Mesenchymal stem cell (in vitro differentiated cells and primary cell): ENCODE data around the gene EXOC6.

Source experiments
- DNase-seq: peaks from one replicate; pipeline ENCODE4 v3.0.0-alpha.2; 2013
- H2AFZ ChIP-seq: one replicate; pipeline ENCODE4 v1.6.1; 2013; ENCODE audit warnings: low read depth, mild to moderate bottlenecking, control low read depth, inconsistent platforms, low read length, moderate library complexity
- H2AK5ac ChIP-seq: 2 replicates; pipeline ENCODE4 v1.6.1; 2013; ENCODE audit warnings: low read length, moderate library complexity, mild to moderate bottlenecking, inconsistent platforms; ENCODE audit not compliant: severe bottlenecking
- H2BK120ac ChIP-seq: one replicate; pipeline ENCODE4 v1.6.1; 2013; ENCODE audit warnings: low read depth, mild to moderate bottlenecking, inconsistent platforms, low read length, moderate library complexity
- H2BK12ac ChIP-seq, 2 experiments: one replicate each; pipeline ENCODE4 v1.6.1; 2013; ENCODE audit warnings: inconsistent platforms in 2 of 2, low read length in 2 of 2, mild to moderate bottlenecking in 2 of 2, moderate library complexity in 2 of 2, control low read depth in 1 of 2
- H2BK15ac ChIP-seq: one replicate; pipeline ENCODE4 v1.6.1; 2013; ENCODE audit warnings: mild to moderate bottlenecking, low read depth, inconsistent platforms; ENCODE audit not compliant: poor library complexity, severe bottlenecking
- H2BK5ac ChIP-seq: 2 replicates; pipeline ENCODE4 v1.6.1; 2013; ENCODE audit warnings: low read depth, mild to moderate bottlenecking, low read length, control low read depth, inconsistent platforms; ENCODE audit not compliant: poor library complexity, severe bottlenecking
- H3K14ac ChIP-seq, 2 experiments: one replicate each; pipeline ENCODE4 v1.6.1; 2013; ENCODE audit warnings: inconsistent platforms in 2 of 2, low read length in 2 of 2, control low read depth in 1 of 2, mild to moderate bottlenecking in 1 of 2, moderate library complexity in 1 of 2
- H3K18ac ChIP-seq, 2 experiments: one replicate each; pipeline ENCODE4 v1.6.1; 2013; ENCODE audit warnings: inconsistent platforms in 2 of 2, low read length in 2 of 2, control low read depth in 1 of 2, low read depth in 1 of 2, mild to moderate bottlenecking in 1 of 2
- H3K23ac ChIP-seq, 2 experiments: one replicate each; pipeline ENCODE4 v1.6.1; 2013; ENCODE audit warnings: inconsistent platforms in 2 of 2, low read length in 2 of 2, mild to moderate bottlenecking in 2 of 2, moderate library complexity in 2 of 2, control low read depth in 1 of 2
- H3K27ac ChIP-seq: 2 replicates; pipeline ENCODE4 v1.5.1; 2013; ENCODE audit warnings: mild to moderate bottlenecking, moderate library complexity, low read length, control low read depth, inconsistent platforms; ENCODE audit not compliant: poor library complexity, severe bottlenecking
- H3K27me3 ChIP-seq, 2 experiments: 2 replicates each; pipeline versions ENCODE4 v1.6.1 to v1.7.0; 2013; ENCODE audit warnings: low read length in 2 of 2, mild to moderate bottlenecking in 2 of 2, moderate library complexity in 2 of 2, control low read depth in 1 of 2, inconsistent platforms in 1 of 2; ENCODE audit not compliant: control insufficient read depth in 1 of 2, insufficient read depth in 1 of 2
- H3K36me3 ChIP-seq, 2 experiments: 2 replicates each; pipeline versions ENCODE4 v1.6.1 to v1.7.0; 2013; ENCODE audit warnings: low read length in 2 of 2, control low read depth in 1 of 2, inconsistent platforms in 1 of 2, low read depth in 1 of 2, mild to moderate bottlenecking in 1 of 2; ENCODE audit not compliant: insufficient read depth in 2 of 2, control insufficient read depth in 1 of 2
- H3K4ac ChIP-seq, 2 experiments: one replicate each; pipeline ENCODE4 v1.6.1; 2013; ENCODE audit warnings: inconsistent platforms in 2 of 2, low read length in 2 of 2, mild to moderate bottlenecking in 2 of 2, moderate library complexity in 2 of 2, control low read depth in 1 of 2, low read depth in 1 of 2
- H3K4me1 ChIP-seq: 2 replicates; pipeline ENCODE4 v1.6.1; 2013; ENCODE audit warnings: low read depth, low read length, control low read depth; ENCODE audit not compliant: control insufficient read depth, insufficient read depth
- H3K4me2 ChIP-seq: 2 replicates; pipeline ENCODE4 v1.6.1; 2013; ENCODE audit warnings: low read length, mild to moderate bottlenecking, inconsistent platforms; ENCODE audit not compliant: poor library complexity, severe bottlenecking
- H3K4me3 ChIP-seq, 2 experiments: 2 replicates each; pipeline versions ENCODE4 v1.5.1 to v1.7.0; 2013; ENCODE audit warnings: low read length in 2 of 2, mild to moderate bottlenecking in 2 of 2, control low read depth in 1 of 2, low read depth in 1 of 2; ENCODE audit not compliant: insufficient read depth in 1 of 2
- H3K79me1 ChIP-seq: replicated peaks from 2 replicates; pipeline ENCODE4 v1.6.1; 2013; ENCODE audit warnings: mild to moderate bottlenecking, control low read depth, low read length, inconsistent platforms; ENCODE audit not compliant: poor library complexity, severe bottlenecking
- H3K9ac ChIP-seq: 2 replicates; pipeline ENCODE4 v1.7.0; 2013; ENCODE audit warnings: mild to moderate bottlenecking, low read length, moderate library complexity
- H3K9me3 ChIP-seq: 2 replicates; pipeline ENCODE4 v1.7.0; 2013; ENCODE audit warnings: mild to moderate bottlenecking, low read length; ENCODE audit not compliant: control insufficient read depth
- H4K8ac ChIP-seq: one replicate; pipeline ENCODE4 v1.6.1; 2013; ENCODE audit warnings: inconsistent platforms, mild to moderate bottlenecking, low read length, moderate library complexity
- H4K91ac ChIP-seq: one replicate; pipeline ENCODE4 v1.6.1; 2013; ENCODE audit warnings: mild to moderate bottlenecking, low read length, inconsistent platforms
- WGBS: methylation state at CpG from one replicate; pipeline ENCODE4 v1.1.7; 2013; ENCODE audit warnings: mixed read lengths; 5-methylcytosine and 5-hydroxymethylcytosine counted together

Gene EXOC6

GRCh38 chr10:92847202-92847864 lies 987 bp upstream of the EXOC6 start:
- WGBS = 75% methylated on average over 3 of the region's 4 CpGs
- no peak overlapping the region for H2BK12ac ChIP-seq
- H3K36me3 ChIP-seq = no peaks in the 10 kb centered on the region
- H2AK5ac ChIP-seq = no peak overlapping the region
- DNase-seq = no peak
- peaks cover 5% of the 10 kb centered on the region for H3K79me1 ChIP-seq
- H3K27me3 ChIP-seq = peaks cover 0 to 17% of the 10 kb centered on the region in 2 experiments
- H2BK15ac ChIP-seq = no peak overlapping the region
- H3K27ac ChIP-seq = no peak overlapping the region
- H3K14ac ChIP-seq = no peak overlapping the region
- H4K91ac ChIP-seq = no peak overlapping the region
- H3K4ac ChIP-seq = no peak overlapping the region
- no peak overlapping the region for H3K4me3 ChIP-seq
- H3K9ac ChIP-seq = no peak overlapping the region
- H2BK120ac ChIP-seq = no peak overlapping the region
- H2BK5ac ChIP-seq = no peak overlapping the region
- H3K18ac ChIP-seq = no peak overlapping the region
- no peaks in the 10 kb centered on the region for H3K9me3 ChIP-seq
- no peak overlapping the region for H4K8ac ChIP-seq
- H3K23ac ChIP-seq = no peak overlapping the region
- H3K4me1 ChIP-seq = peaks cover 6% of the 10 kb centered on the region
- H2AFZ ChIP-seq = no peak overlapping the region
- no peak overlapping the region for H3K4me2 ChIP-seq

GRCh38 chr10:92848037-92848440 lies 281 bp upstream of the EXOC6 start:
- Histone ChIP-seq H3K4ac (peak overlapping the region in 1 of 2 experiments; percentile 6), H3K18ac (peak overlapping the region; percentile 52 to 88), H3K79me1 (peaks cover 5% of the 10 kb centered on the region), H2AK5ac (no peak overlapping the region), H4K8ac (peak overlapping the region; percentile 75), H3K36me3 (no peaks in the 10 kb centered on the region), H2BK12ac (no peak overlapping the region), H3K14ac (peak overlapping the region in 1 of 2 experiments; percentile 91), H2AFZ (peak overlapping the region; percentile 83), H2BK15ac (no peak overlapping the region), H3K4me2 (peak overlapping the region; percentile 99), H3K4me3 (peak overlapping the region; percentile 80 to 83), H3K27me3 (peaks cover 0 to 17% of the 10 kb centered on the region in 2 experiments), H4K91ac (peak overlapping the region; percentile 47), H3K23ac (no peak overlapping the region), H3K9ac (peak overlapping the region; percentile 74), H3K4me1 (peaks cover 6% of the 10 kb centered on the region), H3K27ac (no peak overlapping the region), H2BK5ac (no peak overlapping the region), H2BK120ac (no peak overlapping the region), H3K9me3 (no peaks in the 10 kb centered on the region)
- WGBS = 4% methylated on average over 28 of the region's 32 CpGs
- DNase-seq = no peak

- Histone ChIP-seq H3K9ac (peak overlapping the region; percentile 53), H3K23ac (no peak overlapping the region), H3K4me1 (peaks cover 6% of the 10 kb centered on the region), H3K9me3 (no peaks in the 10 kb centered on the region), H3K4ac (no peak overlapping the region), H2BK5ac (no peak overlapping the region), H3K4me2 (peak overlapping the region; percentile 98), H2AFZ (peak overlapping the region; percentile 94), H4K8ac (no peak overlapping the region), H3K18ac (peak overlapping the region; percentile 29 to 99), H2AK5ac (no peak overlapping the region), H3K36me3 (no peaks in the 10 kb centered on the region), H3K14ac (no peak overlapping the region), H2BK12ac (no peak overlapping the region), H2BK120ac (no peak overlapping the region), H3K27ac (no peak overlapping the region), H3K4me3 (peak overlapping the region; percentile 77 to 80), H4K91ac (no peak overlapping the region), H3K27me3 (peaks cover 0 to 17% of the 10 kb centered on the region in 2 experiments), H3K79me1 (peaks cover 5% of the 10 kb centered on the region), H2BK15ac (no peak overlapping the region)
- DNase-seq = peak; percentile 37
- WGBS = 0% methylated on average over 2 of the region's 7 CpGs
Observed at GRCh38 chr10:92849234-92849525, 860 bp downstream of the EXOC6 start.

- Histone ChIP-seq H2BK120ac (no peak overlapping the region), H2BK5ac (no peak overlapping the region), H3K4me2 (no peak overlapping the region), H3K27ac (no peak overlapping the region), H3K79me1 (peaks cover 5% of the 10 kb centered on the region), H3K4me1 (peaks cover 6% of the 10 kb centered on the region), H2AK5ac (no peak overlapping the region), H2BK15ac (no peak overlapping the region), H3K23ac (no peak overlapping the region), H3K27me3 (peaks cover 0 to 17% of the 10 kb centered on the region in 2 experiments), H3K14ac (no peak overlapping the region), H3K9me3 (no peaks in the 10 kb centered on the region), H3K18ac (no peak overlapping the region), H3K36me3 (no peaks in the 10 kb centered on the region), H2BK12ac (no peak overlapping the region), H3K9ac (no peak overlapping the region), H4K8ac (no peak overlapping the region), H2AFZ (no peak overlapping the region), H3K4ac (no peak overlapping the region), H4K91ac (no peak overlapping the region), H3K4me3 (no peak overlapping the region)
- 72% methylated on average over 2 of the region's 2 CpGs for WGBS
- no peak for DNase-seq
Observed at GRCh38 chr10:92849576-92850090, 1.3 kb downstream of the EXOC6 start.
